Activated T-cell treated with anti-CD3 and anti-CD28 coated beads, Interleukin-2, amount 50 U/mL, for 24 hours (primary cell): ENCODE measurements around the gene MAT2A.

ENCODE experiments used
- DNase-seq: peaks from one replicate; pipeline ENCODE4 v3.0.0-alpha.2; 2020
- H3K27ac Mint-ChIP-seq: 2 replicates; pipeline ENCODE4 v1.8.0; 2020; ENCODE audit warnings: mild to moderate bottlenecking, mixed read lengths
- H3K27me3 Mint-ChIP-seq: 2 replicates; pipeline ENCODE4 v1.8.0; 2020; ENCODE audit warnings: mixed read lengths
- H3K36me3 Mint-ChIP-seq: 2 replicates; pipeline ENCODE4 v1.8.0; 2020; ENCODE audit warnings: low read depth, mixed read lengths
- H3K4me1 Mint-ChIP-seq: 2 replicates; pipeline ENCODE4 v1.8.0; 2020; ENCODE audit warnings: low read depth, mixed read lengths
- H3K4me3 Mint-ChIP-seq: 2 replicates; pipeline ENCODE4 v1.8.0; 2020; ENCODE audit warnings: mild to moderate bottlenecking, moderate library complexity, mixed read lengths
- H3K9me3 Mint-ChIP-seq: 2 replicates; pipeline ENCODE4 v1.8.0; 2020; ENCODE audit warnings: mixed read lengths

The MAT2A gene

GRCh38 chr2:85538507-85539360 is at the start of gene MAT2A:
Gene MAT2A, plus strand, starts transcription at chr2:85539168. Its CDS starts 120 bp downstream, at chr2:85539288.
- Mint-ChIP-seq H3K27me3 (no peaks in the 10 kb centered on the region), H3K9me3 (no peaks in the 10 kb centered on the region), H3K4me3 (peak within 1 kb of the TSS; percentile 88), H3K4me1 (peaks cover 43% of the 10 kb centered on the region), H3K27ac (peak within 1 kb of the TSS; percentile 99), H3K36me3 (peaks cover 60% of the 10 kb centered on the region)
- DNase-seq, result peak; percentile 96

- DNase-seq, result no peak
- H3K4me1 Mint-ChIP-seq, result no peaks in the 10 kb centered on the region
- H3K27ac Mint-ChIP-seq, result no peak overlapping the region
- H3K36me3 Mint-ChIP-seq, result no peaks in the 10 kb centered on the region
- peaks cover 5% of the 10 kb centered on the region for H3K9me3 Mint-ChIP-seq
- H3K27me3 Mint-ChIP-seq, result no peaks in the 10 kb centered on the region
- no peak overlapping the region for H3K4me3 Mint-ChIP-seq
These were observed 47.9 kb upstream of the MAT2A start for GRCh38 chr2:85490861-85491755.

- Mint-ChIP-seq H3K27ac (no peak overlapping the region), H3K4me3 (no peak overlapping the region), H3K9me3 (no peaks in the 10 kb centered on the region)
These were observed 42.5 kb upstream of the MAT2A start for GRCh38 chr2:85496436-85496835.

GRCh38 chr2:85497944-85498630 is 40.9 kb upstream of the MAT2A start:
- Mint-ChIP-seq H3K36me3 (no peaks in the 10 kb centered on the region), H3K27me3 (no peaks in the 10 kb centered on the region), H3K4me3 (no peak overlapping the region), H3K4me1 (no peaks in the 10 kb centered on the region), H3K9me3 (no peaks in the 10 kb centered on the region), H3K27ac (no peak overlapping the region)
- DNase-seq, result no peak

More at GRCh38 chr2:85496436-85496835, 42.5 kb upstream of the MAT2A start:
- no peaks in the 10 kb centered on the region for H3K36me3 Mint-ChIP-seq
- no peaks in the 10 kb centered on the region for H3K27me3 Mint-ChIP-seq
- no peaks in the 10 kb centered on the region for H3K4me1 Mint-ChIP-seq
- no peak for DNase-seq

GRCh38 chr2:85501248-85501647 is 37.7 kb upstream of the MAT2A start:
- Mint-ChIP-seq H3K36me3 (no peaks in the 10 kb centered on the region), H3K27ac (no peak overlapping the region), H3K4me3 (no peak overlapping the region), H3K9me3 (no peaks in the 10 kb centered on the region), H3K4me1 (no peaks in the 10 kb centered on the region), H3K27me3 (no peaks in the 10 kb centered on the region)
- no peak for DNase-seq

GRCh38 chr2:85502720-85503119 is 36.2 kb upstream of the MAT2A start:
- H3K27me3 Mint-ChIP-seq, result no peaks in the 10 kb centered on the region
- no peak overlapping the region for H3K4me3 Mint-ChIP-seq
- H3K36me3 Mint-ChIP-seq, result no peaks in the 10 kb centered on the region
- H3K27ac Mint-ChIP-seq, result no peak overlapping the region
- H3K9me3 Mint-ChIP-seq, result no peaks in the 10 kb centered on the region
- no peaks in the 10 kb centered on the region for H3K4me1 Mint-ChIP-seq
- no peak for DNase-seq

- Mint-ChIP-seq H3K27me3 (no peaks in the 10 kb centered on the region), H3K27ac (no peak overlapping the region), H3K4me1 (no peaks in the 10 kb centered on the region), H3K9me3 (no peaks in the 10 kb centered on the region), H3K4me3 (no peak overlapping the region), H3K36me3 (no peaks in the 10 kb centered on the region)
- DNase-seq, result no peak
These were observed 35.7 kb upstream of the MAT2A start for GRCh38 chr2:85503168-85503850.

- no peaks in the 10 kb centered on the region for H3K27me3 Mint-ChIP-seq
- H3K27ac Mint-ChIP-seq, result no peak overlapping the region
- DNase-seq, result no peak
- H3K4me3 Mint-ChIP-seq, result no peak overlapping the region
- H3K36me3 Mint-ChIP-seq, result no peaks in the 10 kb centered on the region
- no peaks in the 10 kb centered on the region for H3K4me1 Mint-ChIP-seq
- H3K9me3 Mint-ChIP-seq, result no peaks in the 10 kb centered on the region
These were observed 34.9 kb upstream of the MAT2A start for GRCh38 chr2:85503851-85504777.

GRCh38 chr2:85504778-85505261 is 34.1 kb upstream of the MAT2A start:
- Mint-ChIP-seq H3K36me3 (no peaks in the 10 kb centered on the region), H3K27ac (no peak overlapping the region), H3K27me3 (no peaks in the 10 kb centered on the region), H3K4me1 (no peaks in the 10 kb centered on the region), H3K4me3 (no peak overlapping the region), H3K9me3 (no peaks in the 10 kb centered on the region)
- DNase-seq, result no peak

- DNase-seq, result no peak
- Mint-ChIP-seq H3K36me3 (no peaks in the 10 kb centered on the region), H3K27me3 (no peaks in the 10 kb centered on the region), H3K27ac (no peak overlapping the region), H3K9me3 (no peaks in the 10 kb centered on the region), H3K4me3 (no peak overlapping the region), H3K4me1 (no peaks in the 10 kb centered on the region)
These were observed 33.3 kb upstream of the MAT2A start for GRCh38 chr2:85505551-85506238.

- Mint-ChIP-seq H3K36me3 (no peaks in the 10 kb centered on the region), H3K4me3 (no peak overlapping the region), H3K9me3 (no peaks in the 10 kb centered on the region), H3K4me1 (no peaks in the 10 kb centered on the region), H3K27me3 (no peaks in the 10 kb centered on the region), H3K27ac (no peak overlapping the region)
- DNase-seq, result no peak
These were observed 32.2 kb upstream of the MAT2A start for GRCh38 chr2:85506768-85507181.

- H3K36me3 Mint-ChIP-seq, result no peaks in the 10 kb centered on the region
- H3K4me3 Mint-ChIP-seq, result no peak overlapping the region
- no peak for DNase-seq
- H3K9me3 Mint-ChIP-seq, result no peaks in the 10 kb centered on the region
- no peaks in the 10 kb centered on the region for H3K27me3 Mint-ChIP-seq
- H3K4me1 Mint-ChIP-seq, result no peaks in the 10 kb centered on the region
- no peak overlapping the region for H3K27ac Mint-ChIP-seq
These were observed 27.8 kb upstream of the MAT2A start for GRCh38 chr2:85511008-85511811.
